Ramos (cell line): ENCODE results near the gene CCNI.
"Not testable (repeated sequence)": the region's sequence is repeated elsewhere in the genome, so short reads cannot be mapped to it uniquely, and the experiment has no call there.

ENCODE experiments used
- in situ Hi-C: fragments of 300-500 bp; cut with MboI; formaldehyde crosslinking; loops from one replicate; pipeline ENCODE4 v1.14.3; 2022; ENCODE audit warnings: low sequenced_read_pairs; ENCODE audit not compliant: unreplicated experiment

CCNI gene

DNA sequence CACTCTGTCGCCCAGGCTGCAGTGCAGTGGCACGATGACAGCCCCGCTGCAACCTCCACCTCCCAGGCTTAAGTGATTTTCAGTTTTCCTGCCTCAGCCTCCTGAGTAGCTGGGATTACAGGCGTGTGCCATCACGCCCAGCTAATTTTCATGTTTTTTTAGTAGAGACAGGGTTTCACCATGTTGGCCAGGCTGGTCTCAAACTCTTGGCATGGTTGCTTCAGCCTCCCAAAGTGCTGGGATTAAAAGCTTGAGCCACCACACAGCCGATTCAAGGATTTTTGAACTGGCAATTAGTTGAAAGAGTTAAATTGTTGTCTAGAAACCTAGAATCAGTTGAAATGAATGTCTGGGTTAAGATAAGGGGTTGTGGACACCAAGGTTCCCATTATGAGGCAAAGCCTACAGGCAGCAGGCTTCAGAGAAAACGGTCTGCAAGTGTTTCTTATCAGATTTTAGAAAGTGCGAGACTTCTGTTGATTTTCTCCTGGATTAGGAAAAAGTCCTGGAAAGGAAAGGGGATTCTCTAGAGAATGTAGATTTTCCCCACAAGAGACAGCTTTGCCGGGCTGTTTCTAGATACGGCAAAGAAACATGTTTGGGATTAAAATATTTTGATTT lies 8.3 kb upstream of the CCNI start:
- in situ Hi-C loops = no loop called here

DNA sequence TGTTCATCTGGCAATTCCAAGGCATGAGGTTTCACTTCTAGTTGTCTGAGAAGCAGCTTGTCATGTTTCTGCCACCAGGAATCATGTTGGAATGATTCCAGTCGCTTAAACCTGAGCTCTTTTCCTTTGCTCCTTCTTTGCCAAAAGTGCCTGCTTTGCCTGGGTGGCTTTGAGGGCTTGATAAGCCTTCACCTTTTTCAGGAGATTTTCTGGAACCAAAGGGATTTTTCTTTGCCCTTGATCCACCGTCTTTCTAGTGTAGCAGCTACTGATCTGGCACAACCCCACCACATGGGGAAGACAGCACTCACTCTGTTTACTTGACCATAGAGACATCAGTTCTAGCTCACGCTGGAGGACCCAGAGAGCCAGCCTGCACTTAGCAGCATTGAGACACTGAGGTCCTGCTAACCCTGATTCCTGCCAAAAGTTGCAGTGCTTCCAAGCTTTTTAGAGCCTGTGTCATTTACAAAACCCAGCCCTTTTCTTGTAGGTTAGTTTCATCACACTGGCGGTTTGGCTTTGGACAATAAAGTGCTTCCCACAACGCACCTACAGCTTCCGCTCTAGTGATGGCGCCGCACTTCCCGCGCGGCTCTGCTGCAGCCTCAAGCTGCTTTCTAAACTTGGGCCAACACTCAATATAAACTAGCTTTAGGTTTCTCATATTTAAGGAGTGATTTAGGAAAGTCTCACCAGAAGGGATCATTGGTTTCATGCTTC lies 7.3 kb upstream of the CCNI start:
- in situ Hi-C loops = no loop called here

DNA sequence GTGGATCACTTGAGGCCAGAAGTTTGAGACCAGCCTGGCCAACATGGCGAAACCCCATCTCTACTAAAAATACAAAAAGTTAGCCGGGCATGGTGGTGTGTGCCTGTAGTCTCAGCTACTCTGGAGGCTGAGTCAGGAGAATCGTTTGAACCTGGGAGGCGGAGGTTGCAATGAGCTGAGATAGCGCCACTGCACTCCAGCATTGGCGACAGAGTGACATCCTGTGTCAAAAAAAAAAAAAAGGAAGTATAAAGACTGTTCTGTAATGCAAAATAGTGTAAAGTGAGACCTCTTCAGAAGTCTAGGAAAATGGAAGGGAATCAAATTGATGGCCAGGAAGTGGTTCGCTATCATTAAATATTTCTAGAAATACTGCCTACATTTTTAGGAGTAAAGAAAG lies 5.0 kb upstream of the CCNI start:
- in situ Hi-C loops = not testable (repeated sequence)

DNA sequence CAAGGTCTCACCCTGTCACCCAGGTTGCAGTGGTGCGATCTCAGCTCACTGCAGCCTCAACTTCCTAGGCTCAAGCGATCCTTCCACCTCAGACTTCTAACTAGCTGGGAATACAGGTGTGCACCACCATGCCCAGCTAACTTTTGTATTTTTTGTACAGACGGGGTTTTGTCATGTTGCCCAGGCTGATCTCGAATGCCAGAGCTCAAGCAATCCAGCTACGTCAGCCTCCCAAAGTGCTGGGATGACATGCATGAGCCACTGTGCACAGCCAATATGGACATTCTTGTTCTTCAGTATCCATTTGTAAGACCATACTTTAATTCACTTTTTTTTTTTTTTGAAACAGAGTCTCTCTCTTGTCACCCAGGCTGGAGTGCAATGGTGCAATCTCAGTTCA lies 3.5 kb upstream of the CCNI start:
- in situ Hi-C loops = no loop called here

DNA sequence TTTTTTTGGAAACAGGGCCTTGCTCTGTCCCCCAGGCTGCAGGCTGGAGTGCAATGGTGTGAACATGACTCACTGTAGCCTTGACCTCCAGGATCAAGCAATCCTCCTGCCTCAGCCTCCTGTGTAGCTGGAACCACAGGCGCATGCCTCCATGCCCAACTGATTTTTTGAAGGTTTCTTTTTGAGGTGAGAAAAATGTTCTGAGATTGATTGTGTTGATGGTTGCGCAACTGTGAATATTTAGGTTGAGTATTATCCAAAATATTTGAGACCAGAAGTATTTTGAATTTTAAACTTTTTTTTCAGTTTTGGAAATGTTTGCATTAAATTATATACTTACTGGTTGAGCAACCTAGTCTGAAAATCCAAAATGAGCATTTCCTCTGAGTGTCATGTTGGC lies 2.6 kb upstream of the CCNI start:
- in situ Hi-C loops = no loop called here

DNA sequence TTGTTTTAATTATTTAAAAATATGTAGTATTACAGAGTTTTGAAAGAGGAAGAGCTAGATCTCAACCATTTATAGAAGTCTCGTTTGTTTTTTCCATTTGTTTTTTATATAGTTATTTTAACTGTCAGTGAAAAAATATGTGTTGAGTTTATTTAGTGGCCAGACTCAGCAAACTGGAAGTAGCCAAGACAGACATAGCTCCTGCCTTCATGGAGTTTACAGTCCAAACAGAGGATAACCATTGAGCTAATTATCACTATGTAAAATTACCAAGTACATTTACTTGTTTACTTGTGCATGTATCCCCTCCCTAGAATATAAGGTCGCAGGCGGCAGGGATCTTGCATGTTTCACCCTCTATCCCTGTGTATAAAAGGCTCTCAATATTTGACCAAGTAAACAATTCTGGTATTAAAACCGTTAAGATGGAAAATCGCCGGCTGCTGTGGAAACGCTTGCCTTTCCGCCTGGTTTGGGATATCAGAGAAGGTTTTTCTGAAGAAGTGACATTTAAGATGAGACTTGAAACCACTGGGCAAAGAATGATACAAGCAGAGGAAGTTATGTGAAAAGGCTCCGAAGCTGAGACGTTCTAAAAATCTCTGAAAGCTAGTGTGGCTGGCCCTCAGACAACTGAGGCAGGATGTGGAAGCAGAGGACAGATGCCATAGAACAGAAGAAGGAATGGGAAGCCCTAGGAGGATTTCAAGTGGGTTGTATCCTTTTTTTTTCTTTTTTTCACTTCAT lies 1.3 kb upstream of the CCNI start:
- in situ Hi-C loops = no loop called here

DNA sequence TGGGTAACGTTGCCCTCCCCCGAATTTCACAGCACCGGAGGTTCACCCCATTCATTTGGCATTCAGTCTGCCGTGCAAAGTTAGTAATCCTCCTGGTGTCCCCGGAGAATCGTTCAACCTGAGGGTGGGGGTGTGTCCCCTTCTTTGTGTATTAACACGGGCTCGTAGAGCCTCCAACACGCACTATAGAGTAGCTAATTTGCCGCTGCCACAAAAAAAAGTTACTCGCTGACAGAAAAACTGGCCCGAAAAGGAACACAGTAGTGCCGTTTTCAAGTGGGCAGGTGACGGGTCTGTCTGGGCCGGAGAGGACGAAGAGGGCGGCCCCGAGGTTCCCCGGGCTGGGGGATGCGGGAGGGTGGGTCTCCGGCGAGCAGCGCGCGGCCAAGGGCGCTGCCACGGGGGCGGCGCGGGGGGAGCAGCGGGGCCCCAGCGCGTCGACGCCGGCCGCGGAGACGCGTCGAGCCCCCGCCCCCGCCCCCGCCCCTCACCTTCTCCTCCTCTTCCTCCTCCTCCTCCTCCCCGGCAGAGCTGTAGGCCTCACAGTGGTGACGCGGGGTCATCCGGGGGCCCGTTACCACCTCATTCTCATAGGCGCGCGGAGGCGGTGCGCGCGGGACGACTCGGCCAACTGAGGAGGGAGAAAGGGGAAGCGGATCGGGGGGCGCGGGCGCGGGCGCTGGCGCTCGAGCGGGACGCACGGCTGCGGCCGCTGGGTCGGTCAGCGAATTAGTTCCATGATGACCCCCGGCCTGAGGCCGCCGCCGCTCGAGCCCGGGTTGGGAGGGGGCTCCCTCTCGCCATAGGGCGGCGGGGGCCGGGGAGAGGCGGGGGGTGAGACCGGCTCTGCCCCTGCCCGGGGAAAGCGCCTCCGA lies 571 bp downstream of the CCNI start:
- in situ Hi-C loops = no loop called here

DNA sequence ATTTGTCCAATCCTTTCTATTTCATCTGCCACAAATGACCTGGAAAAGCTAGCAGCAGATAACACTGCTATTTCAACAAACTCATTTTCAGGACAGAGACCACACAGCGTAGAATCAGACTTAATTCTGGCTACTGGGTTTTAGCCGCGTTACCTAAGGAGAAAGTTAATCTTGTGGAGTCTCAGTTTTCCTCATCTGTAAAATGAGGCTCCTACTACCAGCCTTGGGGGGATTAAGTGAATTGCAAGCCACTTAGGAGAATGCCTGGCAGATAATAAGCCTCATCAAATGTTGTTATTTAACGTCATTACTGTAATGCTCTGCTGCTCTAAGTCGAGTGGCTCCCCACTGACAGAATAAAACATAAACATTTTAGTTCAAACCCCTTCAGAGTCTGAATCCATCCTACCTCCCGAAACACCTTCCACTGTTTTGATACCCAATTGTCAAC lies 1.4 kb downstream of the CCNI start:
- in situ Hi-C loops = no loop called here

DNA sequence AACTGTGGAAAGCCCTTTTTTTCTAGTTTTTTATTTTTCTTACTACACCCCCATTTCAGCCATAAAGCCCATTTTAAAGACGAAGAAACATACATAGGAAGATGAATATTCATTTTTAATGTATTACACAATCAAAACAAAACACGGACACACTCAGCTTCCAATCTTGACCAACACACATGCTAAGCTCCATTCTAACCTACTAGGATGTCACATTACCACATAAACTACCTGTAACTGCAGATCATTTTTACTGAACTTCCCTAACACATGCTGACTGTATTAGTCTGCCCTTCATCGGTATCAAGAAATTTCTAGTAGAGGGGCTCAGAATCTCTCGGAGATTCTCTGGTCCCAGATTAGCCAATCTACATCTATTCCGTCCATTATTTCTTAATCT lies 1.8 kb downstream of the CCNI start:
- in situ Hi-C loops = no loop called here

DNA sequence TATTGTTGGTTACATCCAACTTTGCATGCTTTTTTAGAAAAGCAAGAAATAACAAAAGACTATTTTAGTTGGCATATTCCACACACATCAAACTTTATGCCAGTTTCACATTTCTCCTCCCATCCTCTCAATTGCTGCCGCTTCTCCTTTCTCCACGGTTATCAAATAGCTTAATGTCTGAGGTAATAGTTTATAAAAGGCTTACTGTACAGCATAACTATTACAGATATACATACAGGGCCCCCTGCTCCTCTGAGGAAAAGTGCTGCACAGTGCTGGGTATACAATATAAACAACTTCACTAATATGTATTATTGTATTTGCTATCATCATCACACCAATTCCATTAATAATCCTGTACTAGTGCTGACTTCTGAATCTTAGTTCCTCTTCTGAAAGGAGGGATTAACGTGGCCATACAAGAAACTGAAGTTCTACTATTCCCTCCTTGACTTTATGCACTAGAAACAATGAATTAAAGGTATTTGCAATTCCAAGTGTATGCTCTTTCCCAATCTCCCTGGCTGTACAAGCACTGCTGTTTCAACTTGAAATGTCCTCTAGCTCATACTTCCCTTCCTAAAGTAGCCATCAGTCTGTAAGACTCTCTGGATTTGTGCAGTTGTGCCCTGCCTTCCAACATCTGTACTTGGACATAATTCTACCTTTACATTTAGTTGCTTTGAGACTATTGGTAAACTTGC lies 2.5 kb downstream of the CCNI start:
- in situ Hi-C loops = no loop called here

DNA sequence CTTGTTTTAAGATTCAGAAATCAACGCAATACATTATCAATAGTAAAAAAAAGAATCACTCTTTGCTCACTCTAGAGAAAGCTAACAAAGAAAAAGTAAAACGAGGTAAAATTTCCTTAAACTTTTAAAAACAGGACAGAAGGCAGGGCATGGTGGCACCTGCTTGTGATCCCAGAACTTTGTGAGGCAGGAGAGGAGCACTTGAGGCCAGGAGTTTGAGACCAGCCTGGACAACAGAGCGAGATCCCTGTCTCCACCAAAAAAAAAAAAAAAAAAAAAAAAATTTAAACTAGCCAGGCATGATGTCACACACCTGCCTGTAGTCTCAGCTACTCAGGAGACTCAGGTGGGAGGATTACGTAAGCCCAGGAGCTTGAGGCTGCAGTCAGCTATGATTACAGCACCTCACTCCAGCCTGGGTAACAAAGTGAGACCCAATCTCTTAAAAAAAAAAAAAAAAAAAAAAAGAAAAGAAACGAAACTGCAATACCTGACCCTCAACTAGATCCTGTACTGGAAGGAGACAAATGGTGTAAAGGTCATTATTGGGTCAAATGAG lies 3.5 kb downstream of the CCNI start:
- in situ Hi-C loops = no loop called here

DNA sequence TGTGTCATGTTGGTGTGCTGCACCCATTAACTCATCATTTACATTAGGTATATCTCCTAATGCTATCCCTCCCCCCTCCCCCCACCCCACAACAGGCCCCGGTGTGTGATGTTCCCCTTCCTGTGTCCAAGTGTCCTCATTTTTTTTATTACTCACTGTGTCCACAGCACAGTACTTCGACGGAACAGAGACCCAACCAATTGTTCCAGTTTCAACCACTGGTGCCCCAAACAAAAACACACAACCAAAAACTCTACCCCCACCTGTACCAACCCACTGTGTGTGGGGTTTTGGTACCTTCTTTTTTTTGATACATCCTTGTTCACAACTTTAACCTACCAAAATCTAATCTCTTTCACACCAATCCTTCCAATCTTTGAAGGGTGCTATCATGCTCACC lies 6.3 kb downstream of the CCNI start:
- in situ Hi-C loops = not testable (repeated sequence)

DNA sequence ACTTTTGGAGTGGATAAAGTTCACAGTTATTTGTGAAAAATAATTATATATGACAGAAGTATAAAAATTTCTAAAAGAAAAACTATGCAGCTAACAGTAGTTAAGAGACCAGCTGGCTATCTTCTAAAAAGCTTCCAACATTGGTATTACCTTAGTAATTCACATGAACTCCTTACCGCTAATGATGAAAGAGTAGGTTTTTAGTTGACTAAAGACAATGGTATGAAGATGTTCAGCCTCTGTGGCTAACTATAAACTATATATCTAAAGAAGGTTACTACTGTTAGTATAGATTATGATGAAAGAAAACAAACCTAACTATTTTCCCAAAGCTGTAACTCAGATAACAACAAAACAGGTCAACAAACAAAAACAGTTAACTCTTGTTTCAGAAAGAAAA lies 10.4 kb downstream of the CCNI start:
- in situ Hi-C loops = no loop called here

DNA sequence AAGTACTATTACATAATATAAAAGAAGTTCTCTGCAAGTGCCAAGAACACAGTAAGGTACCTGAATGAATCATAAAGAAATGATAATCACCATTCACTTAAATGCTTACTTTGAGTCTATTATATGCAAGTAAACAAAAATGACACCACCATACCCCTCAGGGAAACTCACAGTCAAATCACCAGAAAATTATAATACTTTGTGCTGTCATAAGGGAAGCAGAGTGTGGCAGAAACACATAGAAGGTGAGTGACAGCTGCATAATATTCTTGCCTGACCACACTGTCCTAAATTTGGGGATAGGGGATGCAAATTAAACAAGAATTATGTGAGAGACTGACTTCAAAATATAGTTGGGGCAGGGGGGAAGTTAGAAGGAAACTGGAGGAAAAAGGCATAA lies 12.9 kb downstream of the CCNI start:
- in situ Hi-C loops = no loop called here

DNA sequence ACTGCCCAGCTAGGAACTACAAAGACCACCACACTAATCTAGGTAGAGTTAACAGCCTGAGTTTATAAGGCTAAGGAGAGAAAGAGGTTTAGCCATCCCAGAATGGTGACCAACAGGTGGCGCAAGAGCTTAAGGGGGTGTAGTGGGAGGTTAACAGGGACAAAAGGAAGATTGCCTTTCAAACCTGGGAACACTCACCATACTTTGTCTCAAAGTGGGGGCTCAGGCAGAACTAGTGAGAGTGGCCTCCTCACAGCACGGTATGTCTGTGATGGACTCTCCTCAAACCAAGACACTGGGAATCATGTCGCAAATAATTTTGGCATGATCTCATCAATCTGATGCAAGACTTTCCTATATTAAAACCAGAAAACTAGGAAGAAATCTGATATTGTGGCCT lies 23.4 kb downstream of the CCNI start:
- in situ Hi-C loops = no loop called here

DNA sequence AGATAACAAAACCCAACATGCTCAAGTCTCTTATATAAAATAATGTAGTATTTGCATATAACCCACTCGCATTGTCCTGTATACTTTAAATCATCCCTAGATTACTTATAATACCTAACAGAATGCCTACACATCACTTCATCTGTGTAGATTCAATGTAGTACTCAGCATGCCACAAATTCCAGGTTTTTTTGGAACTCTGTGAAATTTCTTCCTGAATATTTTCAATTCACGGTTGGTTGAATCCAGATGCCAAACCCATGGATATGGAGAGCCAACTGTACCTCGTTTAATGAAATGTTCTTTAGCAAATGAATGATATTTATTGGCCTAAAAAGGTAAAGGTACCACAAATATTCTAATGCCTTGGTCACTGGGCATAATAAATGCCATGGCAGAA lies 24.8 kb downstream of the CCNI start:
- in situ Hi-C loops = no loop called here

DNA sequence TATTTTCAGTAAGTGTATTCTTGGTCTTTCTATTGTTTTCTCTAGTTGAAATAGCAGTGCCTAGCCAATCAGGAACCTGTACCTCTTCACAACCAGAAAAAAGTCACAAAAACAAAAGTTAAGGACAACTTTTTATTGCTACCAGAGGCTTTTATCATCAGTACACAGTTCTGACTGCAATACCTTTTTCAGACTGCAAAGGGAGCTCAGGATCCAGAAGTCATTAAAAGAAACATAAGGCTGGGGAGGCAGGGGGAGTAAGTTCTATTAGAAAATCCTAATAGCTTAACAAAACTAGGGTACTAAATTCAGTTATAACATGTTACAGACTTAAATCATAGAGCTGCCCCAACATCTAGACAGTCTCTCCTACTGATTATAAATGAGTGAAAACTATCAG lies 28.8 kb downstream of the CCNI start:
- in situ Hi-C loops = no loop called here

DNA sequence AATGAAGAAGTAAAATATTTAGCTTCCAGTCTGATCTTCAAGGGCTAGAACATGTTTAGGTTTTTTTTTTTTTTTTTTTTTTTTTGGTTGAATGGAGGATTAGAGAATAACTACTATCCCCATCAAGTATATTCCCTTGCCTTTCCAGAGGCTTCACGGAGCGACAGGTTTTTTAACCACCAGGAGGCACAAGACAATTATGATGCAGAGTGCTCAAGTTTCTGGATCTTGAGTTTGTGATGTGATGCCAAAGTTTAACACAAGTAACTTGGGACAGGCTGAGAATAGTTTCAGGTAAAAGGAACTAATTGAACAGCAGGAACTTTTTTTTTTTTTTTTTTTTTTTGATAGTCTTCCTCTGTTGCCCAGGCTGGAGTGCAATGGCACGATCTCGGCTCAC lies 30.3 kb downstream of the CCNI start:
- in situ Hi-C loops = no loop called here

DNA sequence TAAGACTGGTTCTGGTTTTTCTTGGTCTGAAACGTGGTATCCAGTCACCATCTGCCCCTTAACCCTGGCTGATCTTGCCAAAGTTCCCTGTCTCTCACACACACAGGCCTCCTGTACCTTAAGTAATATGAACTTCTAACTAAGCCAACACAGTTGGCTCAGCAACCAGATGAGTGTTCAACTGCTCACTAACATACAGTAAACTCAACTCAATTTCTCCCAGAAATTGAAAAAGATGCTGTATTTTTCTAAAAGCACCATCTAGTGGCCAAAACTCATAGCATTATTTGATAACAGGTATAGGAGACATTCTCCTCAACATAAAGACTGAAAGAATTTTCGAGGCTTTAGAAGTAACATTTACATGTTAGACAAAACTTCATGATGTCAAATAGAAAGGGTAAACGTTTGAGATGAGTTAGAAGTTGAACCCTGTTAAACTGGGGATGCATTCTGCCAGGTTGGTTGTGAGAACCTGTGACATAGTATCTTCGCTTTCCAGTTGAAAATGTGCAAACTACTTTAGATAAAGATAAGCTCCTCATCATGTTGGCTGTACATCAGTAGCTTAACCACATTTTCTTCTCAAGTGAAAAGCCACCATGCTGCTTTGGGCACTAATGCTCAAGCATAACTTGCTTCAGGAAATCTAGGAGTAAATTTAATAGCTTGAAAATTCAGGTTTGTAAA lies 31.2 kb downstream of the CCNI start:
- in situ Hi-C loops = no loop called here
